Ramos (cell line): Measurements from ENCODE around the gene IGSF23.
"Not testable (repeated sequence)": the region's sequence is repeated elsewhere in the genome, so short reads cannot be mapped to it uniquely, and the experiment has no call there.

ENCODE experiments used
- in situ Hi-C: fragments of 300-500 bp; cut with MboI; formaldehyde crosslinking; loops from one replicate; pipeline ENCODE4 v1.14.3; 2022; ENCODE audit warnings: low sequenced_read_pairs; ENCODE audit not compliant: unreplicated experiment

The IGSF23 gene

GRCh38 chr19:44658069-44658733 is 44.8 kb downstream of the IGSF23 start:
- in situ Hi-C loops = loop anchor here (5.0 kb wide), 1 partner anchor 86 kb away; no protein-coding TSS in a partner anchor

- in situ Hi-C loops = no loop called here
Observed at GRCh38 chr19:44660081-44660480, 46.7 kb downstream of the IGSF23 start.

GRCh38 chr19:44661205-44661604 is 47.8 kb downstream of the IGSF23 start:
- in situ Hi-C loops = no loop called here

- in situ Hi-C loops = no loop called here
Observed at GRCh38 chr19:44661904-44662303, 48.5 kb downstream of the IGSF23 start.

GRCh38 chr19:44662691-44663385 is 49.5 kb downstream of the IGSF23 start:
- in situ Hi-C loops = no loop called here

GRCh38 chr19:44663996-44664395 is 50.6 kb downstream of the IGSF23 start:
- in situ Hi-C loops = no loop called here

GRCh38 chr19:44664976-44665375 is 51.6 kb downstream of the IGSF23 start:
- in situ Hi-C loops = no loop called here

GRCh38 chr19:44666852-44667556 is 53.6 kb downstream of the IGSF23 start:
- in situ Hi-C loops = no loop called here

GRCh38 chr19:44668985-44669764 is 55.8 kb downstream of the IGSF23 start:
- in situ Hi-C loops = no loop called here

GRCh38 chr19:44670027-44670426 is 56.7 kb downstream of the IGSF23 start:
- in situ Hi-C loops = not testable (repeated sequence)

- in situ Hi-C loops = no loop called here
Observed at GRCh38 chr19:44671400-44671799, 58.0 kb downstream of the IGSF23 start, which contains the start of gene CEACAM19. Gene CEACAM19 (plus strand): TSS chr19:44671482. CDS start chr19:44671932, 450 bp downstream.

GRCh38 chr19:44672226-44672625 is 58.9 kb downstream of the IGSF23 start:
- in situ Hi-C loops = no loop called here

- in situ Hi-C loops = no loop called here
Observed at GRCh38 chr19:44673510-44673909, 60.1 kb downstream of the IGSF23 start.

- in situ Hi-C loops = no loop called here
Observed at GRCh38 chr19:44675521-44675920, 62.2 kb downstream of the IGSF23 start.

- in situ Hi-C loops = no loop called here
Observed at GRCh38 chr19:44677019-44677811, 63.9 kb downstream of the IGSF23 start.

GRCh38 chr19:44680536-44680935 is 67.2 kb downstream of the IGSF23 start:
- in situ Hi-C loops = no loop called here

GRCh38 chr19:44681992-44682790 is 68.8 kb downstream of the IGSF23 start:
- in situ Hi-C loops = no loop called here

- in situ Hi-C loops = no loop called here
Observed at GRCh38 chr19:44682807-44683206, 69.4 kb downstream of the IGSF23 start.
